ENCODE measurements around the gene PAK2.

DNA sequence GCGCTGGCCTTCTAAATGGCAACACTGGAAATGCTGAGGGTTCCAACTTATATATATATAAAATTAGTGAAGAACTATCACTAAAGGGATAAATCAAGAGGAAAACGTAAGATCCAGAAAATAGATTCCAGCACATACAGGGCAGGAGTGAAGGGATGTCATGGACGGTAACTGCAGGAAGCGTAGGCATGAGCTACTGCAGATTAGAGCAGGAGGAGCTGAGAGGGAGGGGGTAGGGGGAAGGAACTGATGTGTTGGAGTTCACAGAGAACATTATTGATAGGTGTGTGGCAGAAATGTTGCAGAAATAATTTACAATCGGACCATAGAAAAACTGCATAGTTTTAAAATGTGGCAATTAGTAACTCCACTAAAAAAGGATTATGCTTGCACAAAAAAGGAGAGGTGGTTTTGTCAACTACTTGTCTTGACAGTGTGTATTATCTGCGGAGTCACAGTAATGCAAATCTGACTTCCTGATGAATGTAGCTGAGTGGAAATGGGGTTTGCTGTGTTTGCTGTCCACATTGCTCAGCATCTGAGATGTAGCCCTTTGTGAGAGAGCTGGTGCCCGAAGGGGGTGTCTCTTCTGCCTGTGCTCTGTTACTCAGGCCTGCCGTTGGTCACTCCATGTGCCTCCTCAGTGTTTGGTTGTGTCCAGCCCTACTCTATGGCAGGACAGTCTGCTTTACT is 61.2 kb downstream of the PAK2 start:
- TF ChIP-seq, protein P1, sequence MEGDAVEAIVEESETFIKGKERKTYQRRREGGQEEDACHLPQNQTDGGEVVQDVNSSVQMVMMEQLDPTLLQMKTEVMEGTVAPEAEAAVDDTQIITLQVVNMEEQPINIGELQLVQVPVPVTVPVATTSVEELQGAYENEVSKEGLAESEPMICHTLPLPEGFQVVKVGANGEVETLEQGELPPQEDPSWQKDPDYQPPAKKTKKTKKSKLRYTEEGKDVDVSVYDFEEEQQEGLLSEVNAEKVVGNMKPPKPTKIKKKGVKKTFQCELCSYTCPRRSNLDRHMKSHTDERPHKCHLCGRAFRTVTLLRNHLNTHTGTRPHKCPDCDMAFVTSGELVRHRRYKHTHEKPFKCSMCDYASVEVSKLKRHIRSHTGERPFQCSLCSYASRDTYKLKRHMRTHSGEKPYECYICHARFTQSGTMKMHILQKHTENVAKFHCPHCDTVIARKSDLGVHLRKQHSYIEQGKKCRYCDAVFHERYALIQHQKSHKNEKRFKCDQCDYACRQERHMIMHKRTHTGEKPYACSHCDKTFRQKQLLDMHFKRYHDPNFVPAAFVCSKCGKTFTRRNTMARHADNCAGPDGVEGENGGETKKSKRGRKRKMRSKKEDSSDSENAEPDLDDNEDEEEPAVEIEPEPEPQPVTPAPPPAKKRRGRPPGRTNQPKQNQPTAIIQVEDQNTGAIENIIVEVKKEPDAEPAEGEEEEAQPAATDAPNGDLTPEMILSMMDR (IDR thresholded peaks at IDR 0.05), result no peak
- no peak for TF ChIP-seq POLR2A (IDR thresholded peaks at IDR 0.05)
